D341Med (cell line): Measurements from ENCODE around the gene TGM2.
A peak's percentile ranks its signal among the peaks of the same experiment; 100 is the strongest.

Source experiments
- DNase-seq: peaks from one replicate; pipeline ENCODE4 v3.0.0; 2012; ENCODE audit warnings: low spot score

The TGM2 gene

GRCh38 chr20:38199501-38200390 is 34.7 kb upstream of the TGM2 start:
- DNase-seq, result peak; percentile 6

- DNase-seq, result no peak
Observed at GRCh38 chr20:38198238-38198861, 33.3 kb upstream of the TGM2 start.

GRCh38 chr20:38197619-38198018 is 32.5 kb upstream of the TGM2 start:
- DNase-seq, result peak; percentile 20

GRCh38 chr20:38197217-38197616 is 32.1 kb upstream of the TGM2 start:
- no peak for DNase-seq

- peak; percentile 18 for DNase-seq
Observed at GRCh38 chr20:38196592-38196991, 31.5 kb upstream of the TGM2 start.

- peak; percentile 10 for DNase-seq
Observed at GRCh38 chr20:38196076-38196475, 31.0 kb upstream of the TGM2 start.

GRCh38 chr20:38195521-38195920 is 30.5 kb upstream of the TGM2 start:
- DNase-seq, result peak; percentile 16

GRCh38 chr20:38194971-38195504 is 30.0 kb upstream of the TGM2 start:
- DNase-seq, result peak; percentile 14

- peak; percentile 22 for DNase-seq
Observed at GRCh38 chr20:38193586-38194105, 28.6 kb upstream of the TGM2 start.

GRCh38 chr20:38192323-38192885 is 27.3 kb upstream of the TGM2 start:
- DNase-seq, result no peak

GRCh38 chr20:38191654-38192053 is 26.6 kb upstream of the TGM2 start:
- no peak for DNase-seq

- DNase-seq, result no peak
Observed at GRCh38 chr20:38190936-38191371, 25.9 kb upstream of the TGM2 start.

- DNase-seq, result no peak
Observed at GRCh38 chr20:38190166-38190565, 25.1 kb upstream of the TGM2 start.

- DNase-seq, result no peak
Observed at GRCh38 chr20:38187517-38187916, 22.4 kb upstream of the TGM2 start.

- DNase-seq, result no peak
Observed at GRCh38 chr20:38186788-38187221, 21.7 kb upstream of the TGM2 start.

GRCh38 chr20:38184101-38184500 is 19.0 kb upstream of the TGM2 start:
- no peak for DNase-seq

GRCh38 chr20:38181971-38182370 is 16.9 kb upstream of the TGM2 start:
- no peak for DNase-seq

GRCh38 chr20:38181207-38181801 is 16.2 kb upstream of the TGM2 start:
- no peak for DNase-seq

GRCh38 chr20:38180781-38181180 is 15.7 kb upstream of the TGM2 start:
- DNase-seq, result no peak

- DNase-seq, result no peak
Observed at GRCh38 chr20:38179846-38180245, 14.8 kb upstream of the TGM2 start.

GRCh38 chr20:38178581-38178980 is 13.5 kb upstream of the TGM2 start:
- DNase-seq, result no peak

GRCh38 chr20:38178065-38178491 is 13.0 kb upstream of the TGM2 start:
- no peak for DNase-seq
